T47D (cell line): ENCODE data around the gene PTPN13.

Experiments used
- DNase-seq, 2 experiments: peaks; one replicate each; pipeline versions ENCODE4 v3.0.0 to v3.0.0-alpha.2; 2011 to 2012; ENCODE audit warnings: low read depth in 1 of 2, low spot score in 1 of 2
- JUND ChIP-seq: IDR thresholded peaks from 2 replicates; pipeline ENCODE4 v1.6.1; 2012; ENCODE audit warnings: low read depth
- in situ Hi-C: cut with HindIII; loops from 2 replicates; pipeline ENCODE4 v1.10.0; 2016; ENCODE audit warnings: low sequenced_read_pairs, low pct_unique_long_range_greater_than_20kb

The PTPN13 gene

GRCh38 chr4:86593688-86594558, at the start of gene PTPN13:
TSS of gene PTPN13 (plus strand) at chr4:86594315. CDS start at chr4:86635257, 40,942 bp downstream.
- peak; percentile 75 to 99 for DNase-seq
- TF ChIP-seq JUND, result no peak
- in situ Hi-C loops, result no loop called here

- DNase-seq, result no peak
- no peak for TF ChIP-seq JUND
- in situ Hi-C loops, result no loop called here
Measured at GRCh38 chr4:86547140-86547539, 47.0 kb upstream of the PTPN13 start.

GRCh38 chr4:86549163-86549788, 44.8 kb upstream of the PTPN13 start:
- no peak for DNase-seq
- no peak for TF ChIP-seq JUND
- in situ Hi-C loops, result no loop called here

- no peak for TF ChIP-seq JUND
- no peak for DNase-seq
- in situ Hi-C loops, result no loop called here
Measured at GRCh38 chr4:86551387-86551786, 42.7 kb upstream of the PTPN13 start.

GRCh38 chr4:86554646-86555045, 39.5 kb upstream of the PTPN13 start:
- DNase-seq, result no peak
- in situ Hi-C loops, result no loop called here
- no peak for TF ChIP-seq JUND

- DNase-seq, result no peak
- in situ Hi-C loops, result no loop called here
Measured at GRCh38 chr4:86556791-86557415, 37.2 kb upstream of the PTPN13 start.

GRCh38 chr4:86557526-86557925, 36.6 kb upstream of the PTPN13 start:
- in situ Hi-C loops, result no loop called here
- no peak for TF ChIP-seq JUND

More at GRCh38 chr4:86556791-86557415, 37.2 kb upstream of the PTPN13 start:
- no peak for TF ChIP-seq JUND

GRCh38 chr4:86558258-86558657, 35.9 kb upstream of the PTPN13 start:
- no peak for TF ChIP-seq JUND
- in situ Hi-C loops, result no loop called here
- no peak for DNase-seq

More at GRCh38 chr4:86557526-86557925, 36.6 kb upstream of the PTPN13 start:
- no peak for DNase-seq

GRCh38 chr4:86558797-86559196, 35.3 kb upstream of the PTPN13 start:
- in situ Hi-C loops, result no loop called here
- no peak for TF ChIP-seq JUND
- no peak for DNase-seq

GRCh38 chr4:86560447-86560846, 33.7 kb upstream of the PTPN13 start:
- no peak for DNase-seq
- TF ChIP-seq JUND, result no peak
- in situ Hi-C loops, result no loop called here

- no peak for TF ChIP-seq JUND
- no peak for DNase-seq
- in situ Hi-C loops, result no loop called here
Measured at GRCh38 chr4:86561256-86561655, 32.9 kb upstream of the PTPN13 start.

- TF ChIP-seq JUND, result no peak
- no peak for DNase-seq
- in situ Hi-C loops, result no loop called here
Measured at GRCh38 chr4:86563416-86563815, 30.7 kb upstream of the PTPN13 start.

GRCh38 chr4:86564795-86565194, 29.3 kb upstream of the PTPN13 start:
- peak in 1 of 2 experiments; percentile 20 for DNase-seq
- TF ChIP-seq JUND, result no peak
- in situ Hi-C loops, result no loop called here
